Right ventricle myocardium inferior (tissue), 1 donor: ENCODE data around the gene OR10H2. TPM values are rescaled to one million over a fixed set of nuclear protein-coding genes. Genes with fewer than 3 reads are reported as not detected.
"Not testable (repeated sequence)": the region's sequence is repeated elsewhere in the genome, so short reads cannot be mapped to it uniquely, and the experiment has no call there.

ENCODE experiments used
- ATAC-seq: fragments of 200-7000 bp; cut with Tn5 transposase; one replicate; pipeline ENCODE4 v1.9.1; 2020; ENCODE audit warnings: mild to moderate bottlenecking, moderate library complexity
- DNase-seq: peaks from one replicate; pipeline ENCODE4 v3.0.0; 2021; ENCODE audit errors: missing footprints
- intact Hi-C: fragments of 100-400 bp; cut with DNase I; formaldehyde crosslinking; loops from one replicate; pipeline ENCODE4 v1.11.0; 2022
- total RNA-seq: library from RNA; stranded (reverse); fragmentation: NEBNext Ultra II Directional; extraction: Animal tissue kit (Norgen Biotek cat#: 25700); gene quantifications from one replicate; pipeline ENCODE4 v1.2.1, GENCODE V29; 2021
- donor health status: DM: no; HTN: yes; CAD: no; lungs with severe emphysema.

Gene OR10H2
- total RNA-seq, 1 donor from 2014 or later = not detected

DNA sequence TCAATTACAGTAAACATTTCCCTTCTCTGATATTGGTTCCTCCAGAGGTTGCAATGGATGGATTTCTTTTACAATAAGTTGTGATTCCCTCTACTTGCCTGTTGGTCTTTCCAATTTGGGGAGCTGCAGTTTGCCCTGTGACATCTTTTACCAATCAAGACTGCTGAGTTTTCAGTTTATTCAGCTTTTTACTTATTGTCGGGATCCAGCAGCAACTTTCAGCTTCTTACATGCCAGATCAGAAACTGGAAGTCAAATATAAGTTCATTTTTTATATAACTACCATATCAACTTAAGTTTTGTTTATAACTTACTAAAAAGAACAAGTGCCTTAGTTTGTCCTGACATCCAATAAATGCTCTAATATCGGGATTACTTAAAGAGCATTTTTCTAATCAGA, 20.4 kb downstream of the OR10H2 start:
- DNase-seq (no peak), ATAC-seq (no peak)
- intact Hi-C loops = no loop called here

DNA sequence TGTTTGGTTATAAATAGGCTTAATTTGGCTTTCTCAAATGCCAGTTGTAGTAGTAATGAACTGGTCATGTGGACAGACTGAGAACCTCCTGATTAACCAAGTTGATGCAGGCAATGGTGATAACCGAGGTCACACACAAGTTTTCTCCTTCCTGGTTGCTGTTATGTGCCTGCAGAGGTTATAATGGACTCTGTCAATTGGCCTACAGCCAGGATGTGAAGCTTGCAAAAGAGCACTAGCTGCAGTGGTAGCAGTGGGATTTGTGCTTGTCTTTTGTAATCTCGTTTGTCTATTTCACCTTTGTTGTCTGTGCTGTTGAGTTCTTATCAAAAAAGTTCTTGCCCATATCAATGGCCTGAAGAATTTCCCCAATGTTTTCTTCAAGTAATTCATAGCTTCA, 30.6 kb downstream of the OR10H2 start:
- no peak for DNase-seq
- intact Hi-C loops = loop anchor here (5.0 kb wide), 1 partner anchor 126 kb away; no protein-coding TSS in a partner anchor
- ATAC-seq = no peak

DNA sequence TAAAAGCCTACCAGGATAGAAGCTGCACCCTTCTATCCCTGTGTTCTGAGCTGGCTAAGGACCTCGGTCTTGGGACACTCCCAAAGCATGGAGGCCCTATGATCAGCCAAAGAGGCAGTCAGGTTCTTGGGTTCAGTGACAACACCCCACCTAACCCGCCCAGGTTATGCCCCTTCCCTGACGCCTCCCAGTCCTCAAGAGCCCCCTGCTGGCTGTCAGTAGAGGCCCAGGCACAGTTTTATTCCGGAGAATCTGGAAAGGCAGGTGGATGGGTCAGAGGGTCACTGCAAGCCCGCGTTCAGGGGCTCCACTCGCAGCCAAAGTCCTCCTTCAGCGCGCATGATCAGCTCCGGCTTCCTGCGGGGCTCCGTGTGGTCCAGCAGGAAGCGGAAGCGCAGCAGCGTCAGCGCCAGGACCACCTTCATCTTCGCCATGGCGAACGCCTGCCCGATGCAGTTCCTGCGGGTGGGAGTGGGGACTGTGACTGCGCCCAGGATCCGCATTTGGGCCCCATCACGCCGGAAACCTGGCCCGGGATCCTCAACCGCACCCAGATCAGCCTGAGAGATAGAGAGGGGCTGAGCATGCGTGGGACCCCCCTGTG, 32.2 kb downstream of the OR10H2 start:
- DNase-seq = no peak
- no peak for ATAC-seq
- intact Hi-C loops = loop anchor here (5.0 kb wide), 1 partner anchor 128 kb away; no protein-coding TSS in a partner anchor

DNA sequence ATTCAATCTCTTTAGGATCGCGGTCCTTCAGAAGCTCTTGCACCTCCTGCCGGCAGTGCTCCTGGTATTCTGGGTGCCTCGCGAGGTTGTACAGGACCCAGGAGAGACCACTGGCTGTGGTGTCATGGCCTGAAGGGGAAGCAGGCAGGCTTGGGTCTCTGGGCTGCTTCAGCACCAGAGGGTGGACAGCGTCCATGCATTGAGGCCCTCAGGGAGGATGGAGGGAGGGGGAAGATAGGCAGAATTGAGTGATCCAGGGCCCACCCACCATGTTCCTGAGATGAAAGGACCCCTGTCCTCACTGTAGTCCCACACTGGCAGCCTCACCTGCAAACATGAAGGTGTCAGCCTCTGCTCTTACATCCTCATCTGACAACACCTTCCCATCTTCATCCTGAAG, 41.8 kb downstream of the OR10H2 start:
- peak; percentile 45 for DNase-seq
- intact Hi-C loops = no loop called here
- no peak for ATAC-seq

DNA sequence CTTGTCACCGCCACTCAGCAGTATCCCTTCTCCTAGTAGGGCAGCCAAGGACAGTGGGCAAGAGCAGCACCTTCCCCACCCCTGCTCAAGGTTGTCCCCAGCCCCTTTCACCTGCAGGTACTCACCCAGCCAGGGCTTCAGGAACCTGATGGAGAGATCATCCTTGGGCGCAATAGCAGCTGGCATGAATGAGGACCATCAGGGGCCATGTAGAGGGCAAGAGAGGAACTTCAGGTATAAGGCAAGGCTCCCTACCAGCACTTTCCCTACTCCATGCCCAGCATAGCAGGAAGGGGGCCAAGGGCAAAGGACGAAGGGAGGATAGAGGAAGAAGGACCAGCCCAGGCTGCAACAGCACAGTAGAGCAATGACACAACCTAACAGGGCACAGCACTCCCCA, 46.3 kb downstream of the OR10H2 start:
- DNase-seq, intact Hi-C loops, ATAC-seq: not testable (repeated sequence)

DNA sequence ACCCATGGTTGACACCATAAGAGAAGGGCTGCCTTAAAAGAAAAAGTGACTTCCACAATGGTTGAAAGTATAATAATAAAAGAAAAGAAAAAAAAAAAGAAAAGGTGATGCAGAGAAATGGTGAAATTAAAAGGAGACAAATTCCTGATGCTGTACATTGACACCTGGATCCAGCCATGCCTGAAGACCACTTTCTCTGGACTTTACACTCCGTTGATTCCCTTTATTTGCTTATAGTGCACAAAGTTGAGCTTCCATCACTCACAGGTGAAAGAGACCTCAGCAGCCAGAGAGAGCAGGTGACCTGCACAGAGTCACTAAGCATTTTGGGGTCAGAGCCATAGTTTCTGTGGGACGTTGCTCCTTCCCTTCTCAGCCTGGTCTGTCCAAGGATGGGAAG, 47.4 kb downstream of the OR10H2 start:
- DNase-seq (no peak), ATAC-seq (no peak)
- intact Hi-C loops = no loop called here

DNA sequence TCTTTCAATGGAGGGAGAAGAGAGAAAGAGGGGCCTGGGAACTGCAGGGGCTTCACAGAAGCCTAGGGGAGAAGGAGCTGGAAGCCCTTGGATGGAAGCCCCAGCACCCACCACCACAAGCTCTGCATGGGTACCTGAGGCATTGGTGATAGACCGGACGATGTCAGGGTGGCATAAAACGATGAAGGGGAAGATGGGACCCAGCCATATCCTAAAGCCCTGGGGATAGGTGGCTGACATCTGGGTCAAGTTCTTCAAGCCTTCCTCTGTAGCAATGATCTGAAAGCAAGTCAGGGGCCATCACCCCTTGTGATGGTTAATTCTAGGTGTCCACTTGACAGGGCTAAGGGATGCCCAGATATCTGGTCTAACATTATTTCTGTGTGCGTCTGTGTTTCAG, 48.4 kb downstream of the OR10H2 start:
- ATAC-seq = no peak
- intact Hi-C loops = no loop called here

DNA sequence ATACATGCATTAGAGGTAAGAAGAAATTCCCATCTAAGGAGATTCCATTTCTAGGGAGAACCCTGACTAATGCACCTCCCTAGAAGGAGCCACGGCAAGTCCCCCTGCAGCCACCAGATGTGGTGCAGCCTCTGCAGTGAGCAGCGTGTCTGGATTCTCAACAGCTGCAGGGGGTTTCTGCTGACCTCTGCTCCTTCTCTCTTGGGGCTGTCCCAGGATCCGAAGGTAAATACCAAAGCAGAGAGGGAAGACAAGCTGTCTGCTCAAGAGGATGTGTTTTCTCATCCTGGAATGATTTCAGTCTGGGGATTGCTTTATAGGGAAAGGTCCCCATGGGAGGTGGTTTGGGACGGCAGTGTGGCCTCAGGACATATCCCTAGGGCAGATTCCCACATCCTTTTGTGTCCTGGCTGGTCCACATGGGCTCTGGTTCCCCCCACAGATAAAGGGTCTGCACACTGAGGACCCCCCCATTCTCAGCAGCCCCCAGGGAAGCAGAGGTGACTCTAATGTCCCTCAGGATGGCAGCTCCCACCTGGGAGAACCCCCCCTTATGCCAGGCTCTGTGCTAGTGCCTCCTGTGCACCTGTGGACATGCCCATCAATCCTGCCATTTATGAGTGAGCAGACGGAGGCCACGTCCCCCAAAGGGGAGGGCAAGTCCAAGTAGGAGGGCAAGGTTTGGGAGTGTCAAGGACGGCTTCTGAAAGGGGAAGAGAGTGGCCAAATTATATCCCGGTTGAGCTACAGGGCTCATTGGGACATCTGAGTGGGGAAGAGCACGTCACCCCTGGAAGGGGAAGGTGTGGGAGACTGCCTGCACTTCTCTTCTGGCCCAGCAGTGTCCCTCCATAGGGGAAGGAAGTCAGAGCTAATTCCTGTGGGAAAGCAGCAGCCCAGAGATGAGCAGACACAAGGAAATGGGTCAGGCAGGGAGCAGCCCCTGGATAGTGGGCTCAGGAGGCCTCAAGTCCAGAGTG, 49.5 kb downstream of the OR10H2 start:
- intact Hi-C loops = no loop called here
- DNase-seq (no peak), ATAC-seq (no peak)

More for the DNA sequence above, 48.4 kb downstream of the OR10H2 start:
- no peak for DNase-seq

Other genes starting within 250 kb of the OR10H2 start
- gene PGLYRP2, start 248.5 kb upstream of the OR10H2 start, total RNA-seq = not detected
- gene CYP4F22, start 219.5 kb upstream of the OR10H2 start, total RNA-seq = not detected
- not detected for gene CYP4F8, start 112.8 kb upstream of the OR10H2 start, total RNA-seq
- not detected for gene CYP4F3, start 87.1 kb upstream of the OR10H2 start, total RNA-seq
- gene CYP4F12, start 54.9 kb upstream of the OR10H2 start, total RNA-seq = 5.8 TPM
- gene OR10H3, start 10.0 kb downstream of the OR10H2 start, total RNA-seq = not detected
- not detected for gene OR10H5, start 59.6 kb downstream of the OR10H2 start, total RNA-seq
- not detected for gene OR10H1, start 87.6 kb downstream of the OR10H2 start, total RNA-seq
- not detected for gene CYP4F2, start 170.1 kb downstream of the OR10H2 start, total RNA-seq
- 0.30 TPM for gene CYP4F11, start 206.5 kb downstream of the OR10H2 start, total RNA-seq
- not detected for gene OR10H4, start 221.0 kb downstream of the OR10H2 start, total RNA-seq